Measurements from ENCODE around the gene SRGN. TPM values are rescaled to one million over a fixed set of nuclear protein-coding genes. Genes with fewer than 3 reads are reported as not detected.

The SRGN gene
- total RNA-seq, 2 donors from 2014 or later: 52.7 to 55.7 TPM

GRCh38 chr10:69049566-69049961, 38.3 kb upstream of the SRGN start:
- intact Hi-C loops (cut with DNase I): no loop called here
- 67 to 79% methylated on average over 6 of the region's 6 CpGs for WGBS, 2 donors
- ATAC-seq (no peak), DNase-seq (peak in 1 of 4 donors; percentile 62)
- TF ChIP-seq, protein P1, sequence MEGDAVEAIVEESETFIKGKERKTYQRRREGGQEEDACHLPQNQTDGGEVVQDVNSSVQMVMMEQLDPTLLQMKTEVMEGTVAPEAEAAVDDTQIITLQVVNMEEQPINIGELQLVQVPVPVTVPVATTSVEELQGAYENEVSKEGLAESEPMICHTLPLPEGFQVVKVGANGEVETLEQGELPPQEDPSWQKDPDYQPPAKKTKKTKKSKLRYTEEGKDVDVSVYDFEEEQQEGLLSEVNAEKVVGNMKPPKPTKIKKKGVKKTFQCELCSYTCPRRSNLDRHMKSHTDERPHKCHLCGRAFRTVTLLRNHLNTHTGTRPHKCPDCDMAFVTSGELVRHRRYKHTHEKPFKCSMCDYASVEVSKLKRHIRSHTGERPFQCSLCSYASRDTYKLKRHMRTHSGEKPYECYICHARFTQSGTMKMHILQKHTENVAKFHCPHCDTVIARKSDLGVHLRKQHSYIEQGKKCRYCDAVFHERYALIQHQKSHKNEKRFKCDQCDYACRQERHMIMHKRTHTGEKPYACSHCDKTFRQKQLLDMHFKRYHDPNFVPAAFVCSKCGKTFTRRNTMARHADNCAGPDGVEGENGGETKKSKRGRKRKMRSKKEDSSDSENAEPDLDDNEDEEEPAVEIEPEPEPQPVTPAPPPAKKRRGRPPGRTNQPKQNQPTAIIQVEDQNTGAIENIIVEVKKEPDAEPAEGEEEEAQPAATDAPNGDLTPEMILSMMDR (IDR thresholded peaks at IDR 0.05): no peak
- no peak for TF ChIP-seq POLR2A (IDR thresholded peaks at IDR 0.05)
- Histone ChIP-seq H3K9me3 (no peaks in the 10 kb centered on the region), H3K27me3 (no peaks in the 10 kb centered on the region), H3K4me3 (no peak overlapping the region), H3K27ac (peak overlapping the region in 1 of 4 donors; percentile 71), H3K4me1 (no peaks in the 10 kb centered on the region), H3K36me3 (replicated peaks in 1 of 2; ENCODE audit: insufficient read depth in 1 of 2, low read depth in 2 of 2) (no peaks in the 10 kb centered on the region)

DNA sequence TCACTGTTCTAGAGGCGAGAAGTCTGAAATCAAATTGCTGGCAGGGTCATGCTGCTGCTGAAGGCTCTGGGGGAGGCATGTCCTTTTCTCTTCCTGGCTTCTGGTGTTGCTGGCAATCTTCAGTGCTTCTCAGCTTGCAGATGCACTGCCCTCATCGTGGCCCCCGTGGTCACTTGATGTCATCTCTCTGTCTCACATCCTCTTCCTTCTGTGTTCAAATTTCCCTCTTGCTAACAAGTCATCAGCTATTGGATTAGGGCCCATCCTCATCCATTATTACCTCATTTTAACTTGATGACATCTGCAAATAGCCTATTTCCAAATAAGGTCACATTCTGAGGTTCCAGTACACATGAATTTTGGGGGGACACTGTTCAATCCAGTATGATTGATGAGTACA, 36.6 kb upstream of the SRGN start:
- Histone ChIP-seq H3K27ac (peak overlapping the region in 1 of 4 donors; percentile 52), H3K4me1 (no peaks in the 10 kb centered on the region), H3K9me3 (no peaks in the 10 kb centered on the region), H3K36me3 (replicated peaks in 1 of 2; ENCODE audit: insufficient read depth in 1 of 2, low read depth in 2 of 2) (no peaks in the 10 kb centered on the region), H3K27me3 (no peaks in the 10 kb centered on the region), H3K4me3 (no peak overlapping the region)
- WGBS, 2 donors: 52 to 71% methylated on average over 3 of the region's 3 CpGs
- intact Hi-C loops (cut with DNase I): no loop called here
- peak in 1 of 3 donors; percentile 28 for TF ChIP-seq POLR2A (IDR thresholded peaks at IDR 0.05)
- TF ChIP-seq, protein P1 (IDR thresholded peaks at IDR 0.05): no peak
- ATAC-seq: no peak
- peak in 1 of 4 donors; percentile 71 for DNase-seq

GRCh38 chr10:69051710-69052487, 36.0 kb upstream of the SRGN start:
- intact Hi-C loops (cut with DNase I): no loop called here
- Histone ChIP-seq H3K27ac (peak overlapping the region in 1 of 4 donors; percentile 52), H3K4me3 (no peak overlapping the region), H3K27me3 (no peaks in the 10 kb centered on the region), H3K4me1 (no peaks in the 10 kb centered on the region), H3K9me3 (no peaks in the 10 kb centered on the region), H3K36me3 (replicated peaks in 1 of 2; ENCODE audit: insufficient read depth in 1 of 2, low read depth in 2 of 2) (no peaks in the 10 kb centered on the region)
- DNase-seq (peak in 1 of 4 donors; percentile 41), ATAC-seq (no peak)
- TF ChIP-seq, protein P1 (IDR thresholded peaks at IDR 0.05): no peak
- TF ChIP-seq POLR2A (IDR thresholded peaks at IDR 0.05): no peak
- WGBS, 2 donors: 56 to 65% methylated on average over 10 of the region's 10 CpGs

- H3K4me1 ChIP-seq: no peaks in the 10 kb centered on the region
These were observed 35.2 kb upstream of the SRGN start for GRCh38 chr10:69052736-69053135.

More at GRCh38 chr10:69052736-69053135, 35.2 kb upstream of the SRGN start:
- no peak overlapping the region for H3K4me3 ChIP-seq
- intact Hi-C loops (cut with DNase I): no loop called here
- no peak for TF ChIP-seq POLR2A (IDR thresholded peaks at IDR 0.05)
- TF ChIP-seq, protein P1 (IDR thresholded peaks at IDR 0.05): no peak
- no peak for DNase-seq
- WGBS, 2 donors: 66 to 71% methylated on average over 6 of the region's 6 CpGs
- H3K27me3 ChIP-seq: no peaks in the 10 kb centered on the region
- no peaks in the 10 kb centered on the region for H3K9me3 ChIP-seq
- H3K27ac ChIP-seq: no peak overlapping the region
- no peaks in the 10 kb centered on the region for H3K36me3 ChIP-seq (replicated peaks in 1 of 2; ENCODE audit: insufficient read depth in 1 of 2, low read depth in 2 of 2)
- no peak for ATAC-seq

Measured in body of pancreas (tissue), 4 donors.